Neural progenitor cell (in vitro differentiated cells): ENCODE measurements around the gene FADS6. TPM values are rescaled to one million over a fixed set of nuclear protein-coding genes. Genes with fewer than 3 reads are reported as not detected.

Experiments
- DNase-seq: peaks from one replicate; pipeline ENCODE4 v3.0.0-alpha.2; 2016; ENCODE audit warnings: low spot score
- H2AFZ ChIP-seq: fragments of 200-600 bp; sonication (generic); replicated peaks from 2 replicates; pipeline ENCODE4 v1.6.1; 2016; ENCODE audit warnings: antibody characterized with exemption
- H3F3A ChIP-seq: fragments of 200-600 bp; sonication (generic); 2 replicates; pipeline ENCODE4 v1.6.1; 2016; ENCODE audit warnings: antibody characterized with exemption, low read depth
- H3K27ac ChIP-seq: fragments of 200-600 bp; sonication (generic); 2 replicates; pipeline ENCODE4 v1.5.1; 2016; ENCODE audit warnings: mild to moderate bottlenecking
- H3K27me3 ChIP-seq: fragments of 200-600 bp; sonication (generic); 2 replicates; pipeline ENCODE4 v1.6.1; 2016; ENCODE audit warnings: mild to moderate bottlenecking, moderate library complexity
- H3K36me3 ChIP-seq: fragments of 200-600 bp; sonication (generic); 2 replicates; pipeline ENCODE4 v1.5.1; 2016
- H3K4me1 ChIP-seq: fragments of 200-600 bp; sonication (generic); 2 replicates; pipeline ENCODE4 v1.6.1; 2016; ENCODE audit warnings: mixed run types
- H3K4me2 ChIP-seq: fragments of 200-600 bp; sonication (generic); 2 replicates; pipeline ENCODE4 v1.6.1; 2016
- H3K4me3 ChIP-seq: fragments of 200-600 bp; sonication (generic); 2 replicates; pipeline ENCODE4 v1.5.1; 2016
- H3K79me2 ChIP-seq: fragments of 200-600 bp; sonication (generic); 2 replicates; pipeline ENCODE4 v1.6.1; 2016; ENCODE audit warnings: low read depth
- H3K9ac ChIP-seq: fragments of 200-600 bp; sonication (generic); 2 replicates; pipeline ENCODE4 v1.6.1; 2016
- H3K9me3 ChIP-seq: fragments of 200-600 bp; sonication (generic); 2 replicates; pipeline ENCODE4 v1.5.1; 2016; ENCODE audit warnings: low read depth
- H4K20me1 ChIP-seq: fragments of 200-600 bp; sonication (generic); 2 replicates; pipeline ENCODE4 v1.6.1; 2016; ENCODE audit warnings: low read depth
- H3K27ac Mint-ChIP-seq: 3 replicates; pipeline ENCODE4 v1.8.0; 2021; ENCODE audit warnings: mixed read lengths
- H3K27me3 Mint-ChIP-seq: 2 replicates; pipeline ENCODE4 v1.8.0; 2022; ENCODE audit warnings: low read depth, mild to moderate bottlenecking, inconsistent platforms, moderate library complexity, mixed read lengths; ENCODE audit not compliant: insufficient read depth
- H3K36me3 Mint-ChIP-seq: 3 replicates; pipeline ENCODE4 v1.8.0; 2021; ENCODE audit warnings: mixed read lengths
- H3K4me1 Mint-ChIP-seq: 3 replicates; pipeline ENCODE4 v1.8.0; 2021; ENCODE audit warnings: mixed read lengths
- H3K4me3 Mint-ChIP-seq: 3 replicates; pipeline ENCODE4 v1.8.0; 2021; ENCODE audit warnings: mild to moderate bottlenecking, moderate library complexity, mixed read lengths
- H3K9me3 Mint-ChIP-seq: 3 replicates; pipeline ENCODE4 v1.8.0; 2020; ENCODE audit warnings: mixed read lengths
- CTCF ChIP-seq: fragments of 200-600 bp; sonication (generic); IDR thresholded peaks from 2 replicates; pipeline ENCODE4 v1.5.1; 2017; ENCODE audit warnings: antibody characterized with exemption, mild to moderate bottlenecking
- EZH2 ChIP-seq: fragments of 200-600 bp; sonication (generic); IDR thresholded peaks from 2 replicates; pipeline ENCODE4 v1.6.1; 2017; ENCODE audit warnings: antibody characterized with exemption, mild to moderate bottlenecking, moderate library complexity
- EZH2phosphoT487 ChIP-seq: fragments of 200-600 bp; sonication (generic); IDR thresholded peaks from 2 replicates; pipeline ENCODE4 v1.6.1; 2017; ENCODE audit warnings: antibody characterized with exemption
- total RNA-seq: library from RNA; depleted of rRNA; stranded (reverse); fragments of >200 nt; gene quantifications from 2 replicates; pipeline ENCODE4 v1.2.3, GENCODE V29; 2015; ENCODE audit warnings: low replicate concordance

FADS6 gene
- total RNA-seq, 1 donor from 2014 or later, result 0.36 TPM

GRCh38 chr17:74921769-74922168 is 28.3 kb upstream of the FADS6 start:
- no peak overlapping the region for H3K27ac Mint-ChIP-seq
- H3K4me3 Mint-ChIP-seq, result no peak overlapping the region
- H3K27me3 Mint-ChIP-seq, result peaks cover 42% of the 10 kb centered on the region
- Histone ChIP-seq H3F3A (no peaks in the 10 kb centered on the region), H3K4me3 (no peak overlapping the region), H3K36me3 (no peaks in the 10 kb centered on the region), H3K4me2 (no peak overlapping the region), H3K4me1 (peaks cover 21% of the 10 kb centered on the region), H4K20me1 (peaks cover 3% of the 10 kb centered on the region), H3K27ac (no peak overlapping the region), H2AFZ (no peak overlapping the region), H3K9ac (no peak overlapping the region), H3K79me2 (no peaks in the 10 kb centered on the region), H3K9me3 (no peaks in the 10 kb centered on the region), H3K27me3 (peaks cover 55% of the 10 kb centered on the region)
- no peak for DNase-seq
- TF ChIP-seq EZH2 (no peak), CTCF (no peak), EZH2phosphoT487 (no peak)
- no peaks in the 10 kb centered on the region for H3K9me3 Mint-ChIP-seq
- peaks cover 16% of the 10 kb centered on the region for H3K4me1 Mint-ChIP-seq
- H3K36me3 Mint-ChIP-seq, result no peaks in the 10 kb centered on the region

- H3K4me3 Mint-ChIP-seq, result no peak overlapping the region
- DNase-seq, result no peak
These were observed 27.7 kb upstream of the FADS6 start for GRCh38 chr17:74921026-74921681.

GRCh38 chr17:74920642-74921025 is 27.2 kb upstream of the FADS6 start:
- Histone ChIP-seq H3K4me3 (no peak overlapping the region), H3K9ac (no peak overlapping the region), H4K20me1 (peaks cover 3% of the 10 kb centered on the region), H3K36me3 (no peaks in the 10 kb centered on the region), H2AFZ (no peak overlapping the region), H3K27ac (no peak overlapping the region), H3K27me3 (peaks cover 44% of the 10 kb centered on the region), H3K79me2 (no peaks in the 10 kb centered on the region), H3K4me2 (no peak overlapping the region), H3K4me1 (peaks cover 21% of the 10 kb centered on the region), H3K9me3 (no peaks in the 10 kb centered on the region), H3F3A (no peaks in the 10 kb centered on the region)
- no peak overlapping the region for H3K4me3 Mint-ChIP-seq
- no peak for DNase-seq
- H3K9me3 Mint-ChIP-seq, result no peaks in the 10 kb centered on the region
- peaks cover 20% of the 10 kb centered on the region for H3K4me1 Mint-ChIP-seq
- H3K27ac Mint-ChIP-seq, result peak overlapping the region; percentile 51
- TF ChIP-seq EZH2phosphoT487 (no peak), EZH2 (no peak), CTCF (no peak)
- H3K27me3 Mint-ChIP-seq, result peaks cover 41% of the 10 kb centered on the region
- no peaks in the 10 kb centered on the region for H3K36me3 Mint-ChIP-seq

More at GRCh38 chr17:74921026-74921681, 27.7 kb upstream of the FADS6 start:
- Histone ChIP-seq H3K27ac (no peak overlapping the region), H3K9me3 (no peaks in the 10 kb centered on the region), H3K4me1 (peaks cover 21% of the 10 kb centered on the region), H4K20me1 (peaks cover 3% of the 10 kb centered on the region), H3K4me2 (no peak overlapping the region), H3K79me2 (no peaks in the 10 kb centered on the region), H3F3A (no peaks in the 10 kb centered on the region), H3K36me3 (no peaks in the 10 kb centered on the region), H3K27me3 (peaks cover 49% of the 10 kb centered on the region), H2AFZ (no peak overlapping the region), H3K4me3 (no peak overlapping the region), H3K9ac (no peak overlapping the region)
- Mint-ChIP-seq H3K9me3 (no peaks in the 10 kb centered on the region), H3K27ac (peak overlapping the region; percentile 51), H3K4me1 (peaks cover 18% of the 10 kb centered on the region), H3K27me3 (peaks cover 43% of the 10 kb centered on the region), H3K36me3 (no peaks in the 10 kb centered on the region)
- no peak for TF ChIP-seq EZH2
- TF ChIP-seq EZH2phosphoT487, result no peak
- TF ChIP-seq CTCF, result no peak
